MM.1S (cell line): Measurements from ENCODE around the gene RNF182.

Experiments used
- EZH2 ChIP-seq: fragments of 300-600 bp; sonication (generic); optimal IDR thresholded peaks from 2 replicates; pipeline ENCODE3; 2017; ENCODE audit warnings: low read depth, mild to moderate bottlenecking, antibody characterized with exemption, low read length, mixed read lengths
- EZH2phosphoT487 ChIP-seq: fragments of 300-600 bp; sonication (generic); IDR thresholded peaks from 2 replicates; pipeline ENCODE4 v1.6.1; 2018; ENCODE audit warnings: antibody characterized with exemption, low read length
- TF ChIP-seq, protein P1 (sequence below): fragments of 300-600 bp; sonication (generic); IDR thresholded peaks from 2 replicates; pipeline ENCODE4 v1.5.1; 2016; ENCODE audit warnings: antibody characterized with exemption, low read length, mixed read lengths

DNA sequence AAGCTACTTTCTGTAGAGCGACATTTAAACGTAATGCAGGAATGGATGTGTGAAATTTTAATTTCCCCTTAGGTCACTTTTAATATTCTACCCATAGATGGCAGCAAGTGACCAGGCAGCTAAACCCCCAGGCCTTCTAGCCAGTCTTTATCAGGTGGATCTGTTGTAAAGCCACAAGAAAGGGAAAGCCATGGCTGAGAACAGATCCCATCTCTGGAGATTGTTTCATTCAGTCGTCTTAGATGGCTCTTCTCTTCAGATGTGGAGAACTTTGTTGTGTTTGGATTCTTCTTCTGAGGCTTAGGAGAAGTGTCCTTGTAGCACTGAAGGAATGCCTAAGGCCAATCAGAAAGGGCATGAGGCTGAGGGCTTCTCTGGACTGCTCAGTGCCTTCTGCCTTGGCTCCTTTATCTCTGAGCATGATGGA lies 15.8 kb upstream of the RNF182 start:
- no peak for TF ChIP-seq EZH2phosphoT487
- TF ChIP-seq, protein P1, sequence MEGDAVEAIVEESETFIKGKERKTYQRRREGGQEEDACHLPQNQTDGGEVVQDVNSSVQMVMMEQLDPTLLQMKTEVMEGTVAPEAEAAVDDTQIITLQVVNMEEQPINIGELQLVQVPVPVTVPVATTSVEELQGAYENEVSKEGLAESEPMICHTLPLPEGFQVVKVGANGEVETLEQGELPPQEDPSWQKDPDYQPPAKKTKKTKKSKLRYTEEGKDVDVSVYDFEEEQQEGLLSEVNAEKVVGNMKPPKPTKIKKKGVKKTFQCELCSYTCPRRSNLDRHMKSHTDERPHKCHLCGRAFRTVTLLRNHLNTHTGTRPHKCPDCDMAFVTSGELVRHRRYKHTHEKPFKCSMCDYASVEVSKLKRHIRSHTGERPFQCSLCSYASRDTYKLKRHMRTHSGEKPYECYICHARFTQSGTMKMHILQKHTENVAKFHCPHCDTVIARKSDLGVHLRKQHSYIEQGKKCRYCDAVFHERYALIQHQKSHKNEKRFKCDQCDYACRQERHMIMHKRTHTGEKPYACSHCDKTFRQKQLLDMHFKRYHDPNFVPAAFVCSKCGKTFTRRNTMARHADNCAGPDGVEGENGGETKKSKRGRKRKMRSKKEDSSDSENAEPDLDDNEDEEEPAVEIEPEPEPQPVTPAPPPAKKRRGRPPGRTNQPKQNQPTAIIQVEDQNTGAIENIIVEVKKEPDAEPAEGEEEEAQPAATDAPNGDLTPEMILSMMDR, result peak; percentile 81
- no peak for TF ChIP-seq EZH2
